Loucy (cell line): ENCODE measurements around the gene MEIS3.

ENCODE experiments used
- H2AFZ ChIP-seq: fragments of 200-600 bp; sonication (generic); 2 replicates; pipeline ENCODE4 v1.6.0; 2016; ENCODE audit warnings: antibody characterized with exemption, mild to moderate bottlenecking, low read length, moderate library complexity
- H3F3A ChIP-seq: fragments of 200-600 bp; 2 replicates; pipeline ENCODE4 v1.6.0; 2016; ENCODE audit warnings: antibody characterized with exemption, low read depth, mild to moderate bottlenecking
- H3K27me3 ChIP-seq: fragments of 200-600 bp; sonication (generic); 2 replicates; pipeline ENCODE4 v1.6.1; 2014; ENCODE audit warnings: low read length, mild to moderate bottlenecking; ENCODE audit not compliant: insufficient read depth, poor library complexity, severe bottlenecking
- H3K36me3 ChIP-seq: fragments of 200-600 bp; sonication (generic); 2 replicates; pipeline ENCODE4 v1.6.1; 2016; ENCODE audit warnings: low read length; ENCODE audit not compliant: insufficient read depth
- H3K4me1 ChIP-seq: fragments of 200-600 bp; sonication (generic); 2 replicates; pipeline ENCODE4 v1.5.1; 2014; ENCODE audit warnings: low read length, mild to moderate bottlenecking; ENCODE audit not compliant: insufficient read depth, poor library complexity, severe bottlenecking
- H3K4me2 ChIP-seq: fragments of 200-600 bp; sonication (generic); 2 replicates; pipeline ENCODE4 v1.6.0; 2014; ENCODE audit warnings: antibody characterized with exemption, low read length, low read depth, mild to moderate bottlenecking; ENCODE audit not compliant: poor library complexity, severe bottlenecking
- H3K4me3 ChIP-seq: fragments of 200-600 bp; sonication (generic); 2 replicates; pipeline ENCODE4 v1.5.1; 2014; ENCODE audit warnings: low read length, mild to moderate bottlenecking, mixed read lengths; ENCODE audit not compliant: poor library complexity, severe bottlenecking
- H3K79me2 ChIP-seq: fragments of 200-600 bp; sonication (generic); 2 replicates; pipeline ENCODE4 v1.6.1; 2014; ENCODE audit warnings: low read length; ENCODE audit not compliant: insufficient read depth
- H3K9ac ChIP-seq: fragments of 200-600 bp; sonication (generic); 2 replicates; pipeline ENCODE4 v1.6.0; 2014; ENCODE audit warnings: mild to moderate bottlenecking, low read depth, low read length, moderate library complexity; ENCODE audit not compliant: poor library complexity, severe bottlenecking
- H3K9me2 ChIP-seq: fragments of 200-600 bp; sonication (generic); replicated peaks from 2 replicates; pipeline ENCODE4 v1.6.1; 2016; ENCODE audit warnings: low read depth, low read length, mixed read lengths
- H3K9me3 ChIP-seq: fragments of 200-600 bp; sonication (generic); 2 replicates; pipeline ENCODE4 v1.6.1; 2014; ENCODE audit warnings: mild to moderate bottlenecking, antibody characterized with exemption, low read length, low read depth; ENCODE audit not compliant: insufficient read depth
- H4K20me1 ChIP-seq: fragments of 200-600 bp; sonication (generic); 2 replicates; pipeline ENCODE4 v1.6.0; 2014; ENCODE audit warnings: antibody characterized with exemption, low read length, mild to moderate bottlenecking; ENCODE audit not compliant: insufficient read depth, poor library complexity, severe bottlenecking
- EZH2phosphoT487 ChIP-seq: fragments of 200-600 bp; IDR thresholded peaks from 2 replicates; pipeline ENCODE4 v1.6.1; 2018; ENCODE audit warnings: antibody characterized with exemption, mild to moderate bottlenecking, moderate library complexity, borderline replicate concordance
- TF ChIP-seq, protein P1 (sequence below): fragments of 200-600 bp; sonication (generic); conservative IDR thresholded peaks from 2 replicates; pipeline ENCODE4 v1.5.1; 2014; ENCODE audit warnings: mild to moderate bottlenecking, antibody characterized with exemption, low read length

MEIS3 gene

DNA sequence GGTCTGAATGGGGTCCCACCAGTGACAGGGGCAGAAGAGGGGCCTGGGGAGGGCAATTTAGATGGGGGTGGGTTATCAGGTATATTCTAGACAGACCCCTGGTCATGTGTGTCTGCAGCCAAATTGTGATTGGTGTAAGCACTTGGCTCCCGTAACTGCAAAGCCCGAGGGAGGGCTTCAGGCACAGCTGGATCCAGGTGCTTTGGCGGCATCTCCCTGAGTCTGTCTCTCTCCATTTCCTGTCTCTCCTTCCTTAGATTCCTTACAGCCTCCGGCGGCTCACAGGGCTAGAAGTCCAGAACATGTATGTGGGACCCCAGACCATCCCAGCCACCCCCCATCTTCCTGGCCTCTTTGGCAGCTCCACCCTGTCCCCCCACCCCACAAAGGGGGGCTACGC lies 38.8 kb downstream of the MEIS3 start:
- H3K9me2 ChIP-seq, result no peaks in the 10 kb centered on the region
- H3K4me3 ChIP-seq, result no peak overlapping the region
- H3K27me3 ChIP-seq, result no peaks in the 10 kb centered on the region
- no peaks in the 10 kb centered on the region for H3K9me3 ChIP-seq
- no peaks in the 10 kb centered on the region for H4K20me1 ChIP-seq
- H3K4me2 ChIP-seq, result no peak overlapping the region
- H3K79me2 ChIP-seq, result no peaks in the 10 kb centered on the region
- H3K4me1 ChIP-seq, result no peaks in the 10 kb centered on the region
- H2AFZ ChIP-seq, result no peak overlapping the region
- no peaks in the 10 kb centered on the region for H3F3A ChIP-seq
- no peak overlapping the region for H3K9ac ChIP-seq
- H3K36me3 ChIP-seq, result peaks cover 50% of the 10 kb centered on the region; the same call in 1 of the 2 replicates
- no peak for TF ChIP-seq EZH2phosphoT487
- TF ChIP-seq, protein P1, sequence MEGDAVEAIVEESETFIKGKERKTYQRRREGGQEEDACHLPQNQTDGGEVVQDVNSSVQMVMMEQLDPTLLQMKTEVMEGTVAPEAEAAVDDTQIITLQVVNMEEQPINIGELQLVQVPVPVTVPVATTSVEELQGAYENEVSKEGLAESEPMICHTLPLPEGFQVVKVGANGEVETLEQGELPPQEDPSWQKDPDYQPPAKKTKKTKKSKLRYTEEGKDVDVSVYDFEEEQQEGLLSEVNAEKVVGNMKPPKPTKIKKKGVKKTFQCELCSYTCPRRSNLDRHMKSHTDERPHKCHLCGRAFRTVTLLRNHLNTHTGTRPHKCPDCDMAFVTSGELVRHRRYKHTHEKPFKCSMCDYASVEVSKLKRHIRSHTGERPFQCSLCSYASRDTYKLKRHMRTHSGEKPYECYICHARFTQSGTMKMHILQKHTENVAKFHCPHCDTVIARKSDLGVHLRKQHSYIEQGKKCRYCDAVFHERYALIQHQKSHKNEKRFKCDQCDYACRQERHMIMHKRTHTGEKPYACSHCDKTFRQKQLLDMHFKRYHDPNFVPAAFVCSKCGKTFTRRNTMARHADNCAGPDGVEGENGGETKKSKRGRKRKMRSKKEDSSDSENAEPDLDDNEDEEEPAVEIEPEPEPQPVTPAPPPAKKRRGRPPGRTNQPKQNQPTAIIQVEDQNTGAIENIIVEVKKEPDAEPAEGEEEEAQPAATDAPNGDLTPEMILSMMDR, result no peak

DNA sequence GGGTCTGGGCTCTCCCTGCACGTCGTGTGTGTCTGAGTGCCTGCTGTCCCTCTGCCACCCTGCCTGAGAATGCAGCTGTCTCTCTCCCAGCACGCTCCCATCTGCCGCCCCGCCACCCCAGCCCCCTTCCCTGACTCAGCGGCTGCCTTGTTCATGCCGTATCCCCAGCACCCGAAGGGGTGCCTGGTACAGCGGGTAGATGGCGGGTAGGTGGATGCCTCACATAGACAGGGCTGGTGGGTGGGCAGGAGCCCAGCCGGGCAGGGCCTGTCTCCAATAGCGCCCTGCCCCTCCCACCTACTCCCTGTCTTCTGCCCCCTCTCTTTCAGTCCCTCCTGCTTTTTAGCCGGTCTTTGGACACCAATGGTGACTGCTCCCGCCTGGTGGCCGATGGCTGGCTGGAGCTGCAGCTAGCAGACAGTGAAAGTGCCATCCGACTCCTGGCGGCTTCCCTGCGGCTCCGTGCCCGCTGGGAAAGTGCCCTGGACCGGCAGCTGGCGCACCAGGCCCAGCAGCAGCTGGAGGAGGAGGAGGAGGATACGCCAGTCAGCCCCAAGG lies 39.9 kb downstream of the MEIS3 start:
- Histone ChIP-seq H3K36me3 (peaks cover 60% of the 10 kb centered on the region; the same call in 1 of the 2 replicates), H4K20me1 (no peaks in the 10 kb centered on the region), H3K4me2 (no peak overlapping the region)

DNA sequence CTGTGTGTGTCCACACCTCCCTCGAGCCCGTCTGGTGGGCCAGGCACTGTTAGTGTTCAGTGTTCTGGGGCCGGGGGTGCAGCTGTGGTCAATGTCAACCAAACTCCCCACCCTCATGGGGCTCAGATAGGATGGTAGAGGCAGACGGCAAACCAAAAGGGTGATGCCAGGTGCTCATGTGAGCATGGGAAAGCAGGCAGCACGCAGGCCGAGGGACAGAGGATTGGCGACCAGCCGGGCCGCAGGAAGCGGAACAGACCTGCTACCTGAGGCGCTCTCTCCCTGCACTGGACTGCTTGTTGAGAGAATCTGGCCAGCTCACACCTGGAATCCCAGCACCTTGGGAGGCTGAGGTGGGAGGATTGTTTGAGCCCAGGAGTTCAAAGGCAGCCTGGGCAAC lies 41.1 kb downstream of the MEIS3 start:
- H3K36me3 ChIP-seq, result peaks cover 72% of the 10 kb centered on the region; the same call in 1 of the 2 replicates
- no peaks in the 10 kb centered on the region for H3K4me1 ChIP-seq
- H3F3A ChIP-seq, result no peaks in the 10 kb centered on the region
- no peak overlapping the region for H3K9ac ChIP-seq
- H3K4me3 ChIP-seq, result no peak overlapping the region
- no peaks in the 10 kb centered on the region for H3K9me3 ChIP-seq
- no peaks in the 10 kb centered on the region for H3K9me2 ChIP-seq
- H3K4me2 ChIP-seq, result no peak overlapping the region
- no peaks in the 10 kb centered on the region for H3K79me2 ChIP-seq
- H2AFZ ChIP-seq, result no peak overlapping the region
- H4K20me1 ChIP-seq, result no peaks in the 10 kb centered on the region
- H3K27me3 ChIP-seq, result no peaks in the 10 kb centered on the region
- no peak for TF ChIP-seq EZH2phosphoT487
- TF ChIP-seq, protein P1, result no peak

More for the DNA sequence above, 39.9 kb downstream of the MEIS3 start:
- Histone ChIP-seq H3F3A (no peaks in the 10 kb centered on the region), H2AFZ (no peak overlapping the region), H3K9me3 (no peaks in the 10 kb centered on the region), H3K79me2 (no peaks in the 10 kb centered on the region), H3K9me2 (no peaks in the 10 kb centered on the region), H3K9ac (no peak overlapping the region), H3K27me3 (no peaks in the 10 kb centered on the region), H3K4me1 (no peaks in the 10 kb centered on the region), H3K4me3 (no peak overlapping the region)
- no peak for TF ChIP-seq EZH2phosphoT487
- TF ChIP-seq, protein P1, result no peak
